Neural progenitor cell (in vitro differentiated cells): ENCODE results near the gene RBMS2. TPM values are rescaled to one million over a fixed set of nuclear protein-coding genes. Genes with fewer than 3 reads are reported as not detected.

Experiments
- DNase-seq: peaks from one replicate; pipeline ENCODE4 v3.0.0-alpha.2; 2016; ENCODE audit warnings: low spot score
- H2AFZ ChIP-seq: fragments of 200-600 bp; sonication (generic); replicated peaks from 2 replicates; pipeline ENCODE4 v1.6.1; 2016; ENCODE audit warnings: antibody characterized with exemption
- H3F3A ChIP-seq: fragments of 200-600 bp; sonication (generic); 2 replicates; pipeline ENCODE4 v1.6.1; 2016; ENCODE audit warnings: antibody characterized with exemption, low read depth
- H3K27ac ChIP-seq: fragments of 200-600 bp; sonication (generic); 2 replicates; pipeline ENCODE4 v1.5.1; 2016; ENCODE audit warnings: mild to moderate bottlenecking
- H3K27me3 ChIP-seq: fragments of 200-600 bp; sonication (generic); 2 replicates; pipeline ENCODE4 v1.6.1; 2016; ENCODE audit warnings: mild to moderate bottlenecking, moderate library complexity
- H3K36me3 ChIP-seq: fragments of 200-600 bp; sonication (generic); 2 replicates; pipeline ENCODE4 v1.5.1; 2016
- H3K4me1 ChIP-seq: fragments of 200-600 bp; sonication (generic); 2 replicates; pipeline ENCODE4 v1.6.1; 2016; ENCODE audit warnings: mixed run types
- H3K4me2 ChIP-seq: fragments of 200-600 bp; sonication (generic); 2 replicates; pipeline ENCODE4 v1.6.1; 2016
- H3K4me3 ChIP-seq: fragments of 200-600 bp; sonication (generic); 2 replicates; pipeline ENCODE4 v1.5.1; 2016
- H3K79me2 ChIP-seq: fragments of 200-600 bp; sonication (generic); 2 replicates; pipeline ENCODE4 v1.6.1; 2016; ENCODE audit warnings: low read depth
- H3K9ac ChIP-seq: fragments of 200-600 bp; sonication (generic); 2 replicates; pipeline ENCODE4 v1.6.1; 2016
- H3K9me3 ChIP-seq: fragments of 200-600 bp; sonication (generic); 2 replicates; pipeline ENCODE4 v1.5.1; 2016; ENCODE audit warnings: low read depth
- H4K20me1 ChIP-seq: fragments of 200-600 bp; sonication (generic); 2 replicates; pipeline ENCODE4 v1.6.1; 2016; ENCODE audit warnings: low read depth
- H3K27ac Mint-ChIP-seq: 3 replicates; pipeline ENCODE4 v1.8.0; 2021; ENCODE audit warnings: mixed read lengths
- H3K27me3 Mint-ChIP-seq: 2 replicates; pipeline ENCODE4 v1.8.0; 2022; ENCODE audit warnings: low read depth, mild to moderate bottlenecking, inconsistent platforms, moderate library complexity, mixed read lengths; ENCODE audit not compliant: insufficient read depth
- H3K36me3 Mint-ChIP-seq: 3 replicates; pipeline ENCODE4 v1.8.0; 2021; ENCODE audit warnings: mixed read lengths
- H3K4me1 Mint-ChIP-seq: 3 replicates; pipeline ENCODE4 v1.8.0; 2021; ENCODE audit warnings: mixed read lengths
- H3K4me3 Mint-ChIP-seq: 3 replicates; pipeline ENCODE4 v1.8.0; 2021; ENCODE audit warnings: mild to moderate bottlenecking, moderate library complexity, mixed read lengths
- H3K9me3 Mint-ChIP-seq: 3 replicates; pipeline ENCODE4 v1.8.0; 2020; ENCODE audit warnings: mixed read lengths
- CTCF ChIP-seq: fragments of 200-600 bp; sonication (generic); IDR thresholded peaks from 2 replicates; pipeline ENCODE4 v1.5.1; 2017; ENCODE audit warnings: antibody characterized with exemption, mild to moderate bottlenecking
- EZH2 ChIP-seq: fragments of 200-600 bp; sonication (generic); IDR thresholded peaks from 2 replicates; pipeline ENCODE4 v1.6.1; 2017; ENCODE audit warnings: antibody characterized with exemption, mild to moderate bottlenecking, moderate library complexity
- EZH2phosphoT487 ChIP-seq: fragments of 200-600 bp; sonication (generic); IDR thresholded peaks from 2 replicates; pipeline ENCODE4 v1.6.1; 2017; ENCODE audit warnings: antibody characterized with exemption
- total RNA-seq: library from RNA; depleted of rRNA; stranded (reverse); fragments of >200 nt; gene quantifications from 2 replicates; pipeline ENCODE4 v1.2.3, GENCODE V29; 2015; ENCODE audit warnings: low replicate concordance

The RBMS2 gene
- total RNA-seq, 1 donor from 2014 or later = 12.9 TPM

GRCh38 chr12:56628671-56629458 lies 107.2 kb downstream of the RBMS2 start:
- peak; percentile 59 for DNase-seq
- Mint-ChIP-seq H3K36me3 (peaks cover 15% of the 10 kb centered on the region), H3K27me3 (no peaks in the 10 kb centered on the region), H3K27ac (peak overlapping the region; percentile 97), H3K9me3 (no peaks in the 10 kb centered on the region), H3K4me3 (peak overlapping the region; percentile 99), H3K4me1 (peaks cover 52% of the 10 kb centered on the region)
- peaks cover 48% of the 10 kb centered on the region for H3F3A ChIP-seq
- H3K9ac ChIP-seq = peak overlapping the region; percentile 83
- peaks cover 95% of the 10 kb centered on the region for H3K79me2 ChIP-seq
- H3K4me3 ChIP-seq = peak overlapping the region; percentile 95
- H3K4me1 ChIP-seq = peaks cover 39% of the 10 kb centered on the region
- no peak overlapping the region for H2AFZ ChIP-seq
- H3K27ac ChIP-seq = peak overlapping the region; percentile 21
- TF ChIP-seq CTCF (no peak), EZH2 (no peak)
- no peaks in the 10 kb centered on the region for H3K9me3 ChIP-seq
- H3K4me2 ChIP-seq = peak overlapping the region; percentile 93
- no peaks in the 10 kb centered on the region for H3K36me3 ChIP-seq
- peaks cover 63% of the 10 kb centered on the region for H4K20me1 ChIP-seq
- no peaks in the 10 kb centered on the region for H3K27me3 ChIP-seq

GRCh38 chr12:56629459-56630179 lies 108.0 kb downstream of the RBMS2 start:
- TF ChIP-seq CTCF (no peak), EZH2phosphoT487 (no peak), EZH2 (no peak)
- H3K36me3 ChIP-seq = no peaks in the 10 kb centered on the region
- H3K4me1 Mint-ChIP-seq = peaks cover 56% of the 10 kb centered on the region
- peak; percentile 34 for DNase-seq
- peaks cover 56% of the 10 kb centered on the region for H4K20me1 ChIP-seq
- peak overlapping the region; percentile 99 for H3K4me3 Mint-ChIP-seq
- H3K27ac Mint-ChIP-seq = peak overlapping the region; percentile 97
- peak overlapping the region; percentile 93 for H3K4me2 ChIP-seq
- peaks cover 50% of the 10 kb centered on the region for H3F3A ChIP-seq
- H3K27me3 Mint-ChIP-seq = no peaks in the 10 kb centered on the region
- no peaks in the 10 kb centered on the region for H3K9me3 Mint-ChIP-seq
- peak overlapping the region; percentile 83 for H3K9ac ChIP-seq
- peak overlapping the region; percentile 95 for H3K4me3 ChIP-seq
- no peaks in the 10 kb centered on the region for H3K27me3 ChIP-seq
- H3K79me2 ChIP-seq = peaks cover 93% of the 10 kb centered on the region
- H3K4me1 ChIP-seq = peaks cover 33% of the 10 kb centered on the region
- peaks cover 11% of the 10 kb centered on the region for H3K36me3 Mint-ChIP-seq
- H3K27ac ChIP-seq = peak overlapping the region; percentile 21
- no peaks in the 10 kb centered on the region for H3K9me3 ChIP-seq
- no peak overlapping the region for H2AFZ ChIP-seq

- Histone ChIP-seq H3K9ac (peak within 1 kb of the TSS; percentile 83), H3K79me2 (peaks cover 89% of the 10 kb centered on the region), H3K4me2 (peak within 1 kb of the TSS; percentile 93), H3K27me3 (no peaks in the 10 kb centered on the region), H4K20me1 (peaks cover 51% of the 10 kb centered on the region), H3K36me3 (no peaks in the 10 kb centered on the region), H2AFZ (no peak within 1 kb of the TSS), H3K27ac (peak within 1 kb of the TSS; percentile 21), H3F3A (peaks cover 55% of the 10 kb centered on the region), H3K9me3 (no peaks in the 10 kb centered on the region), H3K4me1 (peaks cover 33% of the 10 kb centered on the region), H3K4me3 (peak within 1 kb of the TSS; percentile 95)
- peaks cover 59% of the 10 kb centered on the region for H3K4me1 Mint-ChIP-seq
- H3K27me3 Mint-ChIP-seq = no peaks in the 10 kb centered on the region
- peak within 1 kb of the TSS; percentile 97 for H3K27ac Mint-ChIP-seq
- TF ChIP-seq EZH2phosphoT487 = no peak
- no peak for TF ChIP-seq EZH2
- TF ChIP-seq CTCF = no peak
- H3K36me3 Mint-ChIP-seq = peaks cover 10% of the 10 kb centered on the region
- peak; percentile 95 for DNase-seq
- H3K9me3 Mint-ChIP-seq = no peaks in the 10 kb centered on the region
- H3K4me3 Mint-ChIP-seq = peak within 1 kb of the TSS; percentile 99
Observed at GRCh38 chr12:56630180-56630632, 108.6 kb downstream of the RBMS2 start, which contains the start of gene BAZ2A. TSS of gene BAZ2A (minus strand) at chr12:56630326. CDS start at chr12:56617530, 12,796 bp downstream.
